Stimulated activated CD8-positive, alpha-beta memory T cell treated with anti-CD3 and anti-CD28 coated beads, Interleukin-7, amount 100 ng/mL, for 4 hours (primary cell): ENCODE results near the gene SH3TC2.

Experiments used
- DNase-seq, 2 donors: peaks; one replicate each; pipeline ENCODE4 v3.0.0-alpha.2; 2020; ENCODE audit warnings: low read depth in 2 of 2

Gene SH3TC2

DNA sequence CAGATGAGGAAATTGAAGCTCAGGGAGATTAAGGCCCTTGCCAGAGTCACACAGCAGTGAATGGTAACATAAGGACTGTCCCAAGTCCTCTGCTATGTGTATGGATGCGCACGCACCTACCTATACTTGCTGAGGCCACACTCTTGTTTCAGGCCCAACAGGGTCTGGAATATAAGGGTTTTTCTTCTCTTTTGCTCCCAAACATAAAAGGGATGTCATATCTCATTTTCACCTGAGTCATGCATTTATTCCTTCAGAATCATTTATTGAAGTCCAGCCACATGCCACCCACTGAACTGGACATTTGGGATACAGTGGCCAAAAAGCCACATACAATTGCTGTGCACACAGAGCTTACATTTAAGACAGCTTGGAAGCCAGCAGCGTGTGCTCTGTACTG lies 92.0 kb downstream of the SH3TC2 start:
- DNase-seq, result no peak

DNA sequence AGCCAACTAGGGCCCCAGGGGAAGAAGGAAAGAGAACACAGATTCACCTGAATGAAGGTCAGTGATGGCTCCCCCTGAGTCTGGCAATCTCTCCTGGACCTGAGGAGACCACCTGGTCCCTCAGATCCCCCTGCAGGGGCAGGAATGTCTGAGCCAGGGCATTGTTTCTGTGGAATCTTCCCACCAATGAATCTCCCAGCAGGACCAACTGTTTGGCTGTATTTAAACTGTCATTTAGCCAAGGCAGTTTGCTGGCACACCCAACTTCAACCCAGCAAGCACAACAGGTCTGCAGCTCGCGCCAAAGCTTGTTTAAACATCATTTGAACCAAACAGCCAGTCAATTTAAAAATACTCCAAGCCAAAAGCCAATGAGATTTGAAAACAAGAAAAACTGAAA lies 92.6 kb downstream of the SH3TC2 start:
- no peak for DNase-seq

DNA sequence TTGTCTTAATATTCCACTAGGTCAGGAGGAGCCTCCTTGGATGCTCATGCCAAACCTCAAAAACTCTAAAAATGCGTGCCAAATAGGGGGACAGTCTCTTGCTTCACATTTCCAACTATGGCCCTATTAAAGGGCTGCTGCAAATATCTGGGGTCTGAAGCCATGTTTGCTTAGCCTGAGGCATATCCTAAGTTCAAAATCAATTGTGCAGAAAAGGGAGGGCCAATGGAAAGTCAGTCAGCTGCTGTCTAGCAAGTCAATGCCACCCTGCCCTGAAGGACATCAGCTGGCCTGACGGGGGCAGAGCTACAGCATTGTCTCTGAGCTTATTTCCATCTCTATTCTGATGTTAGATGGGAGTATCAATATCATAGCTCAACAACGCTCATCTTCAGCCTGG lies 93.6 kb downstream of the SH3TC2 start:
- no peak for DNase-seq

DNA sequence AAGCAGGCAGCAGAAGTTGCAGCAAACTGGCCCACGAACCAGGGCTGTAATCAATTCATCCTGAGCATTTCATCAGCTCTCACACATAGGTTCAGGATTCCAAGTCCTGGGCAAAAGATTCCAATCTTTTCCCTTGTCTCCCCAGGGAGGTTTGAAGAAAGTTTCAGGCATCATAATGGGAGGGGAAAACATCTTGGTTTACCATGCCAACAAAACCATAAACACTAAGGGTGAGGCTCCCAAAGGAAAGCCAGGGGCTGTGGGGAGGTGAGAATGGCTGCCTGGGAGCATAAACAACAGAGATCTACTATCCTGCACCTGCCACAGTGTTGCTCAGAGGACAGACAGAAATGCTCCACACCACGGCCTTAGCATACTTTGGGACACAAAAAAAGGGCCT lies 94.6 kb downstream of the SH3TC2 start:
- no peak for DNase-seq

DNA sequence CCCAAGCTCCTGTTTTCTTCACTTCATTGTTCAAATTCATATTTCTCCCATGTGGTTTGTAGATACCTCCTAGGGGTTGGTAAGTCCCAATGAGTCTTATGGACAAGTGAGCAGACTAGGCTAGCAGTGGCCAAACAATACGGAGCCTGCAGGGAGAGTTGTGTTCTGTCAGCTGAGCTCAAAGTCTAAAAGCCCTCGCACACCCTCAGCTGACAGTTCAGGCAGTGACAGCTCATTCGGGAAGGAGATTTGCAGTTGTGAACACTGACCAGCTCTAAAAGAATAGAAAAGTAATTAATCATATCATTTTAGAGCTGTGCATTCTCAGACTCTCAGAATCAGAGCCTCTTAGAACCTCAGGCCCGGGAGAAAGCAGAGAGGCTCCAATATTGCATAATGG lies 95.1 kb downstream of the SH3TC2 start:
- DNase-seq, result no peak

DNA sequence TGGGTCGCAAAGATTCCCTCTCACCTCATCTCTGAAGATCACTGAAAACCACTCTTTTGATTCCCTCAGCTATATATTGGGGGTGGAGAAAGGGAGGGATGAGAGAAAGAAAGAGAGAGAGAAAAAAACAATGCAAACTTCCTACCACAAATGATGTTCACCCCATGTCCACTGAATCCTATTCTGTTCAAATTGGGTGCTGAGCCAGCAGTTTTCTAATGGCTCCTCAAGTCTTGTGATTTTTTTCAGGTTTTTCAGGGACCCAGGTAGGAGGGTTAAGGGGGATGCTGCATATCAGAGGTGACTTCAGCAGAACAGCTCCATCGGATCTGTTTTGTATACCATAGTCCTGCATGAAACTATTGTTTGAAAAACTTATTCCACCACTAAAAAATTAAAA lies 95.9 kb downstream of the SH3TC2 start:
- DNase-seq, result no peak

- DNase-seq, result no peak
Measured at GRCh38 chr5:148966348-148966747, 96.5 kb downstream of the SH3TC2 start.

DNA sequence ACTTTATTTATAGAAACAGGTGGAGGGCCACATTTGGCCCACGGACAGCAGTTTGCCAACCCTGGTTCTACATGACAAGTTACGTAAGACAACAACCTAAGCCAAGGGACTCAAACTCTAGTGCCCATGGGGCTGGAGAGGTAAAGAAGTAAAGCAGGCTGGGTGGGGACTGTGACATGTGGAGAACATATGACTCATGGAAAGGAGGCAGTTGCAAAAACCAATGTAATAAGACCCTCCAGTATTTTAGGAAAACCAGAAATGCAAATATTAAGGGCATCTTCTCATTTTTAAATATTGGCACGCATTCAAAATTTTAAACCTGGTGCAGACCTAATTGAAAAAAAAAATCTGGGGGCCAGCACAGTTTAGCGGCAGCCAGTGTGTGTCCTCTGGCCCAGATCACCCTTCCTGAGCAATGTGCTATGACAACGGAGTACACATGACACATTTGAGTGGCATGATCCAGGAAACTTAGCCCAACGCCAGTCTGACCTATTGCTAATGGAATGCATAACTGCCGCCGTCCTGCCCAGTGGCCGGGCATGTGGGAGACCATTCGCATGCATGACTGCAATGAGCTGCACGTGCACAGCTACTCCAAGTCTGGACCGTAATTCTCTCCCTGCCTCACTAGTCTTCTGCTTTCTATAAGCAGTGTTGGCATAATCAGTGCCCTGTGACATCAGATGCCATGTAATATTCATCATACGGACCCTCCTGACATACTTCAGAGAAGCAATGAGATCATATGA lies 97.2 kb downstream of the SH3TC2 start:
- no peak for DNase-seq

- no peak for DNase-seq
Measured at GRCh38 chr5:148963664-148964063, 99.2 kb downstream of the SH3TC2 start.

GRCh38 chr5:148962761-148963324 lies 100.0 kb downstream of the SH3TC2 start:
- DNase-seq, result no peak

GRCh38 chr5:148962200-148962550 lies 100.7 kb downstream of the SH3TC2 start:
- DNase-seq, result no peak

GRCh38 chr5:148961261-148962199 lies 101.3 kb downstream of the SH3TC2 start:
- DNase-seq, result no peak

GRCh38 chr5:148960070-148960769 lies 102.6 kb downstream of the SH3TC2 start:
- no peak for DNase-seq

DNA sequence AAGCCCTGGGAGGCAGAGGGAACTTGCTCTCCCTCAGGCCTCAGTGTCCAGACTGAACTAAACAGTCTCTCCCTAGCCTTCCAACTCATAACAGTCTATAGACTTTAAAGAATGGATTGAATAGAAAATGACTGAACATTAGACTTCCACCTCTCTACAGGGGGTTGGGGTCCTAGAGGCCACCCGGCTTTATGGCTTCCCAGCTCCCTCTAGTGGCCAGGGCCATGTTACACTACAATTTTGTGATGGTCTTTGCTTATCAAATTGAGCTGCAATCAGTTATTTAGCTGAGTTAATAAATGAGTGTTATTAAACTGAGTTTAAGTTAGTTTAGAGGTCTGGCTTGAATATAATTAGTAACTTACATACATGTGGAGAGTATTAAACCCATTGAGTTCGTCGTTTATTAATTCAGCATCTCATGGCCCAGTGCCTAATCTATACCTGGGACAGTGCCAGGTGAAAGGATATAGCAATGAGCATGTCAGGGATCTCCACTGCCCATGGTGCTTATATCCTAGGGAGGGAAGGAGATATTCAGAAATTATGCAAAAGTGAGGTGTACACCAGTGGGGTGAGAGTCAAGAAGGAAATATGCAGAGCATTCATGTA lies 105.2 kb downstream of the SH3TC2 start:
- DNase-seq, result peak; percentile 1 to 9

GRCh38 chr5:148956477-148957385 lies 106.1 kb downstream of the SH3TC2 start:
- DNase-seq, result no peak
